ENCODE results near the gene HRCT1.

- TF ChIP-seq, protein P1, sequence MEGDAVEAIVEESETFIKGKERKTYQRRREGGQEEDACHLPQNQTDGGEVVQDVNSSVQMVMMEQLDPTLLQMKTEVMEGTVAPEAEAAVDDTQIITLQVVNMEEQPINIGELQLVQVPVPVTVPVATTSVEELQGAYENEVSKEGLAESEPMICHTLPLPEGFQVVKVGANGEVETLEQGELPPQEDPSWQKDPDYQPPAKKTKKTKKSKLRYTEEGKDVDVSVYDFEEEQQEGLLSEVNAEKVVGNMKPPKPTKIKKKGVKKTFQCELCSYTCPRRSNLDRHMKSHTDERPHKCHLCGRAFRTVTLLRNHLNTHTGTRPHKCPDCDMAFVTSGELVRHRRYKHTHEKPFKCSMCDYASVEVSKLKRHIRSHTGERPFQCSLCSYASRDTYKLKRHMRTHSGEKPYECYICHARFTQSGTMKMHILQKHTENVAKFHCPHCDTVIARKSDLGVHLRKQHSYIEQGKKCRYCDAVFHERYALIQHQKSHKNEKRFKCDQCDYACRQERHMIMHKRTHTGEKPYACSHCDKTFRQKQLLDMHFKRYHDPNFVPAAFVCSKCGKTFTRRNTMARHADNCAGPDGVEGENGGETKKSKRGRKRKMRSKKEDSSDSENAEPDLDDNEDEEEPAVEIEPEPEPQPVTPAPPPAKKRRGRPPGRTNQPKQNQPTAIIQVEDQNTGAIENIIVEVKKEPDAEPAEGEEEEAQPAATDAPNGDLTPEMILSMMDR (conservative IDR thresholded peaks at IDR 0.05) = no peak
- TF ChIP-seq EZH2 (IDR thresholded peaks at IDR 0.05; ENCODE audit: low read depth) = no peak
Observed at GRCh38 chr9:35863583-35863982, 42.4 kb upstream of the HRCT1 start.

Measured in PC-9 (cell line).